A549 (cell line): ENCODE data around the gene CNTN4. TPM values are rescaled to one million over a fixed set of nuclear protein-coding genes. Genes with fewer than 3 reads are reported as not detected.

Experiments used
- ATAC-seq, 2 experiments: fragments of 200-7000 bp in 1 of 2; fragments of >200 bp in 1 of 2; cut with Nextera tagmentation in 1 of 2; cut with Tn5 transposase in 1 of 2; 3 replicates each; pipeline versions ENCODE4 v1.8.0 to v1.9.1; 2018 to 2020; ENCODE audit warnings: mild to moderate bottlenecking in 1 of 2, moderate library complexity in 1 of 2
- CTCF ChIA-PET: fragments of 300-600 bp; sonication (Branson Sonifier 250); formaldehyde crosslinking; extraction: SDS; loops from one replicate; lab custom pipeline; 2021; ENCODE audit warnings: antibody characterized with exemption, inconsistent platforms; lab: Yijun Ruan, JAX
- POLR2A ChIA-PET: fragments of 350-600 bp; formaldehyde crosslinking; extraction: SDS; loops from one replicate; lab custom pipeline; 2021; ENCODE audit warnings: antibody characterized with exemption, inconsistent platforms; lab: Yijun Ruan, JAX
- DNase-seq, 2 experiments: peaks; one replicate each; pipeline versions ENCODE4 v3.0.0 to v3.0.0-alpha.2; 2011 to 2016; ENCODE audit warnings: low read depth in 1 of 2, low spot score in 1 of 2
- FAIRE-seq: peaks from 2 replicates; lab custom pipeline; 2011; peaks lifted over from hg19 to GRCh38; lab: Jason Lieb, UNC
- H3K27ac ChIP-seq, 2 experiments: fragments of >200 bp; sonication (Bioruptor Twin); formaldehyde crosslinking; 3 replicates each; pipeline ENCODE4 v1.5.1; 2016 to 2017
- H3K4me1 ChIP-seq: fragments of >200 bp; sonication (Bioruptor Twin); formaldehyde crosslinking; 3 replicates; pipeline ENCODE4 v1.6.1; 2016
- H3K4me2 ChIP-seq: fragments of >200 bp; sonication (Bioruptor Twin); formaldehyde crosslinking; 3 replicates; pipeline ENCODE4 v1.6.1; 2016
- H3K4me3 ChIP-seq: fragments of >200 bp; sonication (Bioruptor Twin); formaldehyde crosslinking; 3 replicates; pipeline ENCODE4 v1.5.1; 2016
- H3K9me3 ChIP-seq: fragments of >200 bp; sonication (Bioruptor Twin); formaldehyde crosslinking; 3 replicates; pipeline ENCODE4 v1.6.1; 2016
- BHLHE40 ChIP-seq: IDR thresholded peaks from 2 replicates; pipeline ENCODE4 v1.6.1; 2012; ENCODE audit warnings: low read depth, low read length, inconsistent platforms
- CBX2 ChIP-seq: fragments of 200-600 bp; sonication (generic); IDR thresholded peaks from 2 replicates; pipeline ENCODE4 v1.6.1; 2016; ENCODE audit warnings: low read depth, mild to moderate bottlenecking, borderline replicate concordance
- EHMT2 ChIP-seq: fragments of 200-600 bp; sonication (generic); IDR thresholded peaks from 2 replicates; pipeline ENCODE4 v1.6.1; 2016; ENCODE audit warnings: antibody characterized with exemption, low read depth, mild to moderate bottlenecking, moderate library complexity
- ELK1 ChIP-seq: fragments of 150-350 bp; IDR thresholded peaks from 2 replicates; pipeline ENCODE4 v1.6.1; 2014; ENCODE audit warnings: low read depth, mild to moderate bottlenecking, low read length
- EP300 ChIP-seq, 2 experiments: fragments of >200 bp; sonication (Bioruptor Twin); formaldehyde crosslinking; IDR thresholded peaks; 2 replicates in 1 of 2; 3 replicates in 1 of 2; pipeline ENCODE4 v1.6.1; 2016 to 2017
- FOXS1 ChIP-seq: fragments of 250-450 bp; sonication (Bioruptor Pico); IDR thresholded peaks from 2 replicates; pipeline ENCODE4 v1.5.0; 2020; ENCODE audit warnings: mild to moderate bottlenecking, moderate library complexity
- HOXB13 ChIP-seq: fragments of 250-450 bp; sonication (Bioruptor Pico); IDR thresholded peaks from 2 replicates; pipeline ENCODE4 v1.5.0; 2020; ENCODE audit warnings: low read depth, mild to moderate bottlenecking, moderate library complexity
- HOXB5 ChIP-seq: fragments of 250-450 bp; sonication (Bioruptor Pico); IDR thresholded peaks from 2 replicates; pipeline ENCODE4 v1.5.0; 2020; ENCODE audit warnings: mild to moderate bottlenecking, moderate library complexity
- KDM1A ChIP-seq: fragments of 200-600 bp; sonication (generic); IDR thresholded peaks from 2 replicates; pipeline ENCODE4 v1.6.1; 2016; ENCODE audit warnings: low read depth, mild to moderate bottlenecking
- MAX ChIP-seq: IDR thresholded peaks from 2 replicates; pipeline ENCODE4 v1.6.1; 2012
- PBX3 ChIP-seq: IDR thresholded peaks from 2 replicates; pipeline ENCODE4 v1.6.1; 2012
- POLR2A ChIP-seq: IDR thresholded peaks from 2 replicates; pipeline ENCODE4 v1.6.1; 2012; ENCODE audit warnings: mild to moderate bottlenecking, low read length
- RAD21 ChIP-seq, 2 experiments: fragments of >200 bp in 1 of 2; sonication (Bioruptor Twin) in 1 of 2; formaldehyde crosslinking in 1 of 2; IDR thresholded peaks in 1 of 2; conservative IDR thresholded peaks in 1 of 2; 2 replicates in 1 of 2; 3 replicates in 1 of 2; pipeline ENCODE4 v1.6.1; 2012 to 2018; ENCODE audit warnings: inconsistent platforms in 1 of 2
- RCOR1 ChIP-seq: fragments of 150-350 bp; IDR thresholded peaks from 2 replicates; pipeline ENCODE4 v1.6.1; 2014; ENCODE audit warnings: antibody characterized with exemption, low read length, low read depth
- REST ChIP-seq: fragments of 200-600 bp; sonication (generic); IDR thresholded peaks from 2 replicates; pipeline ENCODE4 v1.6.1; 2016; ENCODE audit warnings: antibody characterized with exemption, mild to moderate bottlenecking, moderate library complexity
- RFX5 ChIP-seq: fragments of 450-650 bp; IDR thresholded peaks from 2 replicates; pipeline ENCODE4 v1.7.1; 2014; ENCODE audit warnings: antibody characterized with exemption, mild to moderate bottlenecking, moderate library complexity
- SREBF2 ChIP-seq: fragments of 450-650 bp; IDR thresholded peaks from 2 replicates; pipeline ENCODE4 v1.6.1; 2014; ENCODE audit warnings: mild to moderate bottlenecking, moderate library complexity
- TP53 ChIP-seq: fragments of 250-450 bp; sonication (Bioruptor Pico); IDR thresholded peaks from 2 replicates; pipeline ENCODE4 v1.5.0; 2021; ENCODE audit warnings: mild to moderate bottlenecking, moderate library complexity
- ZFP36 ChIP-seq: fragments of 450-650 bp; IDR thresholded peaks from 2 replicates; pipeline ENCODE4 v1.6.1; 2014; ENCODE audit warnings: borderline replicate concordance; ENCODE audit not compliant: partially characterized antibody
- ZNF302 ChIP-seq: fragments of 250-450 bp; sonication (Bioruptor Pico); IDR thresholded peaks from 2 replicates; pipeline ENCODE4 v1.9.0; 2021; ENCODE audit warnings: inconsistent platforms, mild to moderate bottlenecking, moderate library complexity
- ZSCAN20 ChIP-seq: fragments of 250-450 bp; sonication (Bioruptor Pico); IDR thresholded peaks from 2 replicates; pipeline ENCODE4 v1.8.0; 2022; ENCODE audit warnings: mild to moderate bottlenecking, moderate library complexity
- WGBS: methylation state at CpG from one replicate; pipeline ENCODE4 v1.1.6; 2017; ENCODE audit errors: missing lambda C conversion rate; 5-methylcytosine and 5-hydroxymethylcytosine counted together
- polyA plus RNA-seq, 4 experiments: library from polyadenylated mRNA; depleted of rRNA in 3 of 4; stranded (reverse); fragments of >200 nt; fragmentation: RNase III in 1 of 4; extraction: RNeasy Plus Mini Kit Qiagen cat#74134 plus additional on column Dnase treatment in 1 of 4; gene quantifications; 2 replicates in 3 of 4; 3 replicates in 1 of 4; pipeline ENCODE4 v1.2.3, GENCODE V29; 2011 to 2017

Gene CNTN4
- polyA plus RNA-seq, 2 of the 4 experiments (the other 2 are of a cell fraction): 0.03 TPM; not detected in 1

- no peak for TF ChIP-seq RCOR1
Observed at GRCh38 chr3:2137651-2138050, 39.0 kb downstream of the CNTN4 start (continued).

- ChIA-PET POLR2A (no interaction called here), CTCF (no interaction called here)
- H3K27ac ChIP-seq: no peak overlapping the region
- TF ChIP-seq POLR2A: no peak
- TF ChIP-seq RAD21 (conservative IDR thresholded peaks at IDR 0.05 in 1 of 2, IDR thresholded peaks at IDR 0.05 in 1 of 2): no peak
- no peak for TF ChIP-seq HOXB5 (CRISPR knock-in tag)
- no peak for TF ChIP-seq ZNF302 (CRISPR knock-in tag)
- TF ChIP-seq, all 56 proteins: peak for 0
- DNase-seq (no peak), ATAC-seq (no peak), FAIRE-seq (no peak)
- H3K4me3 ChIP-seq: no peak overlapping the region
- no peak overlapping the region for H3K4me2 ChIP-seq
- H3K9me3 ChIP-seq: no peaks in the 10 kb centered on the region
- WGBS: 0% methylated on average over 1 of the region's 1 CpG
- H3K4me1 ChIP-seq: no peaks in the 10 kb centered on the region
Observed at GRCh38 chr3:2141482-2141881, 42.8 kb downstream of the CNTN4 start.

- Histone ChIP-seq H3K9me3 (no peaks in the 10 kb centered on the region), H3K4me3 (no peak overlapping the region), H3K4me1 (no peaks in the 10 kb centered on the region), H3K4me2 (no peak overlapping the region), H3K27ac (no peak overlapping the region)
- POLR2A ChIA-PET: no interaction called here
- 30% methylated on average over 10 of the region's 10 CpGs for WGBS
- CTCF ChIA-PET: no interaction called here
- FAIRE-seq: no peak
- no peak for TF ChIP-seq BHLHE40
- TF ChIP-seq REST: no peak
- no peak for TF ChIP-seq TP53 (CRISPR knock-in tag)
- TF ChIP-seq KDM1A: no peak
- no peak for TF ChIP-seq ZSCAN20 (CRISPR knock-in tag)
- no peak for TF ChIP-seq MAX
- TF ChIP-seq EHMT2: no peak
- TF ChIP-seq HOXB13 (CRISPR knock-in tag): no peak
- no peak for TF ChIP-seq ZFP36
- no peak for TF ChIP-seq CBX2
- TF ChIP-seq HOXB5 (CRISPR knock-in tag): no peak
- no peak for DNase-seq
- no peak for ATAC-seq
Observed at GRCh38 chr3:2148561-2149340, 50.1 kb downstream of the CNTN4 start.

- ATAC-seq: no peak
- Histone ChIP-seq H3K4me3 (no peak overlapping the region), H3K9me3 (no peaks in the 10 kb centered on the region), H3K27ac (no peak overlapping the region), H3K4me2 (no peak overlapping the region), H3K4me1 (no peaks in the 10 kb centered on the region)
- DNase-seq: no peak
- POLR2A ChIA-PET: no interaction called here
- no peak for FAIRE-seq
- TF ChIP-seq BHLHE40: no peak
- TF ChIP-seq FOXS1 (CRISPR knock-in tag): no peak
- no peak for TF ChIP-seq PBX3
- TF ChIP-seq ELK1: no peak
- no peak for TF ChIP-seq RCOR1
- no peak for TF ChIP-seq SREBF2
- no peak for TF ChIP-seq RFX5
- no peak for TF ChIP-seq ZSCAN20 (CRISPR knock-in tag)
- no peak for TF ChIP-seq EP300 (IDR thresholded peaks at IDR 0.05)
- 7% methylated on average over 2 of the region's 2 CpGs for WGBS
- CTCF ChIA-PET: no interaction called here
Observed at GRCh38 chr3:2153053-2153452, 54.4 kb downstream of the CNTN4 start.
